Aorta (tissue), 5 donors: Measurements from ENCODE around the gene NAGPA. TPM values are rescaled to one million over a fixed set of nuclear protein-coding genes. Genes with fewer than 3 reads are reported as not detected.

ENCODE experiments used
- ATAC-seq: fragments of 200-7000 bp; cut with Tn5 transposase; one replicate; pipeline ENCODE4 v1.9.1; 2022; ENCODE audit warnings: moderate library complexity; ENCODE audit not compliant: low FRiP score
- DNase-seq, 2 donors: peaks; one replicate each; pipeline ENCODE4 v3.0.0-alpha.2; 2020
- H3K27ac ChIP-seq, 2 donors: one replicate each; pipeline ENCODE4 v1.5.1; 2013; ENCODE audit warnings: low read length in 2 of 2, mild to moderate bottlenecking in 2 of 2, moderate library complexity in 2 of 2, control low read depth in 1 of 2, inconsistent platforms in 1 of 2, low read depth in 1 of 2
- H3K27me3 ChIP-seq, 2 donors: one replicate each; pipeline ENCODE4 v1.6.1; 2013; ENCODE audit warnings: control low read depth in 1 of 2, low read length in 1 of 2, mild to moderate bottlenecking in 1 of 2, moderate library complexity in 1 of 2; ENCODE audit not compliant: insufficient read depth in 2 of 2, control insufficient read depth in 1 of 2
- H3K36me3 ChIP-seq, 2 donors: one replicate each; pipeline ENCODE4 v1.6.1; 2013; ENCODE audit warnings: control low read depth in 1 of 2, low read length in 1 of 2, mild to moderate bottlenecking in 1 of 2; ENCODE audit not compliant: insufficient read depth in 2 of 2, control insufficient read depth in 1 of 2
- H3K4me1 ChIP-seq, 2 donors: one replicate each; pipeline ENCODE4 v1.6.1; 2013; ENCODE audit warnings: low read length in 2 of 2, control low read depth in 1 of 2, mild to moderate bottlenecking in 1 of 2, moderate library complexity in 1 of 2; ENCODE audit not compliant: insufficient read depth in 2 of 2, control insufficient read depth in 1 of 2
- H3K4me3 ChIP-seq, 2 donors: one replicate each; pipeline ENCODE4 v1.5.1; 2013; ENCODE audit warnings: low read length in 2 of 2, control low read depth in 1 of 2, mild to moderate bottlenecking in 1 of 2
- H3K9me3 ChIP-seq: one replicate; pipeline ENCODE4 v1.6.1; 2013; ENCODE audit warnings: mild to moderate bottlenecking, low read length; ENCODE audit not compliant: control insufficient read depth
- WGBS, 2 donors: extraction: QIAGEN DNeasy Blood & Tissue Kit; methylation state at CpG; one replicate each; pipeline ENCODE4 v1.1.7; 2013; 5-methylcytosine and 5-hydroxymethylcytosine counted together
- intact Hi-C, 2 donors: fragments of 100-400 bp; cut with DNase I; formaldehyde crosslinking; loops; one replicate each; pipeline versions ENCODE4 v1.14.2 to v1.15.0; 2022
- polyA plus RNA-seq, 2 donors: library from polyadenylated mRNA; stranded (reverse); fragments of 200-250 nt; gene quantifications; one replicate each; pipeline ENCODE4 v1.2.3, GENCODE V29; 2013
- total RNA-seq, 2 donors: library from RNA; stranded (reverse); fragmentation: NEBNext Ultra II Directional; extraction: Animal tissue kit (Norgen Biotek cat#: 25700); gene quantifications; one replicate each; pipeline ENCODE4 v1.2.1, GENCODE V29; 2021
- donor health status: healthy with polysubstance abuse.
- donor health status: Bipolar disorder and iron deficiency.
- donor health status: DM: no; HTN: no; CAD: no.
- donor health status: DM: no; HTN: no; CAD: no.
- donor health status: DM: yes; HTN: yes; CAD: no.

The NAGPA gene
- total and polyA plus RNA-seq, 4 donors = 4.0 to 10.9 (median 7.6) TPM

GRCh38 chr16:5016967-5017677 lies 16.6 kb downstream of the NAGPA start:
- WGBS, 2 donors = 72 to 77% methylated on average over 6 of the region's 6 CpGs
- intact Hi-C loops = no loop called here
- no peak for ATAC-seq

GRCh38 chr16:5015887-5016286 lies 17.8 kb downstream of the NAGPA start:
- no peaks in the 10 kb centered on the region for H3K36me3 ChIP-seq
- WGBS, 2 donors = 81 to 86% methylated on average over 4 of the region's 4 CpGs
- no peaks in the 10 kb centered on the region for H3K27me3 ChIP-seq
- ATAC-seq (no peak), DNase-seq (no peak)
- no peaks in the 10 kb centered on the region for H3K4me1 ChIP-seq
- no peak overlapping the region for H3K27ac ChIP-seq
- intact Hi-C loops = no loop called here
- H3K9me3 ChIP-seq = no peaks in the 10 kb centered on the region
- H3K4me3 ChIP-seq = no peak overlapping the region

More at GRCh38 chr16:5016967-5017677, 16.6 kb downstream of the NAGPA start:
- H3K27ac ChIP-seq = no peak overlapping the region
- no peaks in the 10 kb centered on the region for H3K4me1 ChIP-seq
- DNase-seq = no peak
- H3K4me3 ChIP-seq = no peak overlapping the region
- no peaks in the 10 kb centered on the region for H3K27me3 ChIP-seq
- no peaks in the 10 kb centered on the region for H3K9me3 ChIP-seq
- no peaks in the 10 kb centered on the region for H3K36me3 ChIP-seq

- no peak for DNase-seq
- no peak overlapping the region for H3K27ac ChIP-seq
- intact Hi-C loops = no loop called here
These were observed 18.4 kb downstream of the NAGPA start for GRCh38 chr16:5015351-5015750.

GRCh38 chr16:5012887-5013286 lies 20.8 kb downstream of the NAGPA start:
- WGBS, 2 donors = 72 to 76% methylated on average over 6 of the region's 6 CpGs
- no peak overlapping the region for H3K4me3 ChIP-seq
- no peaks in the 10 kb centered on the region for H3K27me3 ChIP-seq
- no peaks in the 10 kb centered on the region for H3K9me3 ChIP-seq
- ATAC-seq (no peak), DNase-seq (no peak)
- no peak overlapping the region for H3K27ac ChIP-seq
- H3K36me3 ChIP-seq = no peaks in the 10 kb centered on the region
- no peaks in the 10 kb centered on the region for H3K4me1 ChIP-seq
- intact Hi-C loops = no loop called here

More at GRCh38 chr16:5015351-5015750, 18.4 kb downstream of the NAGPA start:
- Histone ChIP-seq H3K36me3 (no peaks in the 10 kb centered on the region), H3K9me3 (no peaks in the 10 kb centered on the region), H3K4me1 (no peaks in the 10 kb centered on the region), H3K4me3 (no peak overlapping the region), H3K27me3 (no peaks in the 10 kb centered on the region)
- no peak for ATAC-seq
- 59 to 60% methylated on average over 4 of the region's 4 CpGs for whole genome bisulfite sequencing, 2 donors

- intact Hi-C loops = no loop called here
- Histone ChIP-seq H3K27me3 (no peaks in the 10 kb centered on the region), H3K36me3 (no peaks in the 10 kb centered on the region), H3K4me1 (no peaks in the 10 kb centered on the region), H3K27ac (no peak overlapping the region), H3K4me3 (no peak overlapping the region), H3K9me3 (no peaks in the 10 kb centered on the region)
- 42 to 64% methylated on average over 4 of the region's 4 CpGs for WGBS, 2 donors
- ATAC-seq = no peak
- DNase-seq = no peak
These were observed 22.1 kb downstream of the NAGPA start for GRCh38 chr16:5011637-5012036.

GRCh38 chr16:5010576-5011329 lies 23.0 kb downstream of the NAGPA start:
- intact Hi-C loops = no loop called here

GRCh38 chr16:5008311-5008731 lies 25.4 kb downstream of the NAGPA start:
- Histone ChIP-seq H3K4me1 (no peaks in the 10 kb centered on the region), H3K4me3 (no peak overlapping the region), H3K9me3 (no peaks in the 10 kb centered on the region), H3K36me3 (no peaks in the 10 kb centered on the region), H3K27ac (no peak overlapping the region), H3K27me3 (no peaks in the 10 kb centered on the region)
- no peak for ATAC-seq
- 84 to 88% methylated on average over 18 of the region's 18 CpGs for WGBS, 2 donors
- intact Hi-C loops = no loop called here
- DNase-seq = peak; percentile 26 to 63

More at GRCh38 chr16:5010576-5011329, 23.0 kb downstream of the NAGPA start:
- ATAC-seq (no peak), DNase-seq (no peak)
- Histone ChIP-seq H3K9me3 (no peaks in the 10 kb centered on the region), H3K4me1 (no peaks in the 10 kb centered on the region), H3K27ac (no peak overlapping the region), H3K4me3 (no peak overlapping the region), H3K36me3 (no peaks in the 10 kb centered on the region), H3K27me3 (no peaks in the 10 kb centered on the region)
- WGBS, 2 donors = 40 to 44% methylated on average over 15 of the region's 15 CpGs

GRCh38 chr16:5007256-5007655 lies 26.5 kb downstream of the NAGPA start:
- no peak for ATAC-seq
- H3K36me3 ChIP-seq = no peaks in the 10 kb centered on the region
- 85 to 87% methylated on average over 9 to 10 of the region's 10 CpGs for WGBS, 2 donors
- H3K4me1 ChIP-seq = no peaks in the 10 kb centered on the region
- peak; percentile 21 to 49 for DNase-seq
- no peak overlapping the region for H3K27ac ChIP-seq
- intact Hi-C loops = no loop called here
- no peak overlapping the region for H3K4me3 ChIP-seq
- H3K9me3 ChIP-seq = no peaks in the 10 kb centered on the region
- H3K27me3 ChIP-seq = no peaks in the 10 kb centered on the region
